GM18951 (cell line): ENCODE measurements around the gene USP49.

Experiments
- POLR2A ChIP-seq: IDR thresholded peaks from 4 replicates; pipeline ENCODE4 v1.6.1; 2011; ENCODE audit warnings: mild to moderate bottlenecking; ENCODE audit not compliant: insufficient read length, insufficient read depth; ENCODE audit errors: extremely low read depth
- in situ Hi-C: fragments of 300-500 bp; cut with MboI; formaldehyde crosslinking; loops from one replicate; pipeline ENCODE4 v1.12.0; 2022; ENCODE audit warnings: low sequenced_read_pairs, mixed read lengths, inconsistent platforms; ENCODE audit not compliant: unreplicated experiment

Gene USP49

DNA sequence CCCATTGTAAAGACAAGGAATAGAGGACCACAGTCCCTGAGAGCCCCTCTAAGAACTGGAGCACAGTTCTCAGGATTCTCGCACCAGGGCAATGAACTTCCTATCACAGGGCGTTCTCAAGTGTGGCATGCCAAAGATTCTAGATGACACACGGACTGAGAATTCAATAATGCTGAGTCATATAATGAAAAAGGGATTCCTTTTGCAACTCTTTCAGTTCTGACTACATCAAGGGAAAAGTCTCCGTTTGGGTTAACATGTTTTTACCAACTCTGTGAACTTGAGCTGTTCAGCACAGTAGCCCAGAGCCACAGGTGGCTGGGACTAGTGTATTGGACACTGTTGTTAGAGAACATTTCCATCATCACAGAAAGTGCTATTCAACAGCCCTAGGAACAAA is 22.4 kb upstream of the USP49 start:
- TF ChIP-seq POLR2A, result no peak
- in situ Hi-C loops, result no loop called here

DNA sequence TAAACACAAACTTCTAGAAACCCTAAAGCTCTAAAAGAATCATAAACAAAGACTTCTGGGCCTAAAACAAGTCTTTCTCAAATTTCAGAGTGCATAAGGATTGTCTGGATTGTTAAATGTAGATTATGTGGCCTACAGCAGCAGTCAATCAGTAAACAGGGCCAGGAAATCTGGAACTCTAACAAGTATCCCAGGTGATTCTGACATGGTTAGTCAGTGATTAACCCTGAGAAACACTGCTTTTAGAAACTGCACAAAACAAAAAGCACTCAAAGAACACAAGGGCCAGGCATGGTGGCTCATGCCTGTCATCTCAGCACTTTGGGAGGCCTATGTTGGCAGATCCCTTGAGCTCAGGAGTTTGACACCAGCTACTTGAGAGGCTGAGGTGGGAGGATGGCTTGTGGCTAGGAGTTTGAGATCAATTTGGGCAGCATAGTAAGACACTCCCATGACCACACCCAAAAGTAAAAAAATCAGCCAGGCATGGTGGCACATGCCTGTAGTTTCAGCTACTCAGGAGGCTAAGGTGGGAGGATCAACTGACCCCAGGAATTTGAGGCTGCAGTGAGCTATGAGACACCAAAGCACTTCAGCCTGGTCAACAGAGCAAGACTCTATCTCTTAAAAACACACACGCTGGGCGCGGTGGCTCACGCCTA is 19.8 kb upstream of the USP49 start:
- TF ChIP-seq POLR2A, result no peak
- in situ Hi-C loops, result no loop called here

DNA sequence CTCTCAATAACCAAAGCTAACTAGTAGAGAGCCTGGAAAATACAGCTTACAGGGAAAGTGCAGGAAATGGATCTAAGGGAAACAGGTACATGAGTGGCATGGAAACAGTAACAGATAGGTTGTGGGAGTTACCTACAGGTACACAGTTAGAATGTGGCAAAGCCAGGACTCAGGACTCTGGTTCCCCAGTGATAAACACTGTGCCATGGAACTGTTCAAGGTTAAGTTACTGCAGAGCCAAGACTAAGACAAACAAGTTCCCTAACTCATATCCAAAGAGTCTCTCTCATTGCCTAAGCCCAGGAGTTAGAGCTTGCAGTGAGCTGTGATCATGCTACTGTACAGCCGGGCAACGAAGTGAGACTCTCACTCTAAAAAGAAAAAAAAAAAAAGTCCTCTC is 19.2 kb upstream of the USP49 start:
- in situ Hi-C loops, result no loop called here
- TF ChIP-seq POLR2A, result no peak

DNA sequence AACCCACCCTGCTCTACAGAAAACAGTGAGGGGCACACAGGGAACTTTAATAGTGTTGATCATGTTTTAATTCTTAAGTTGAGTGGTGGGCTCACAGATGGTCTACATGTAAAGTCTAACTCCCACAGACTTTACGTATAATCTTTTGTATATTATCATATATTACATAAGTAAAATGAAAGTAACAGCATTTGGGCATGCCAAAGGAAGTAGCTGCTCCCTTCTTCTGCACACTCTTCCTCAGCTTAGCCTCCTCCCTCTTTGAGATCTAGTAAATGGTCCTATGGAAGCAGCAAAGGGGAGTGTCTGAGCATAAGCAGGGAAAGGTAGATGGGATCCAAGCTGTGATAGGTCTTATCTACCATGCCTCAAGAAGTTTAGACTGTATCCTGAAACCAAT is 14.6 kb upstream of the USP49 start:
- TF ChIP-seq POLR2A, result no peak
- in situ Hi-C loops, result loop anchor here (10.0 kb wide), 1 partner anchor 125 kb away; no protein-coding TSS in a partner anchor

DNA sequence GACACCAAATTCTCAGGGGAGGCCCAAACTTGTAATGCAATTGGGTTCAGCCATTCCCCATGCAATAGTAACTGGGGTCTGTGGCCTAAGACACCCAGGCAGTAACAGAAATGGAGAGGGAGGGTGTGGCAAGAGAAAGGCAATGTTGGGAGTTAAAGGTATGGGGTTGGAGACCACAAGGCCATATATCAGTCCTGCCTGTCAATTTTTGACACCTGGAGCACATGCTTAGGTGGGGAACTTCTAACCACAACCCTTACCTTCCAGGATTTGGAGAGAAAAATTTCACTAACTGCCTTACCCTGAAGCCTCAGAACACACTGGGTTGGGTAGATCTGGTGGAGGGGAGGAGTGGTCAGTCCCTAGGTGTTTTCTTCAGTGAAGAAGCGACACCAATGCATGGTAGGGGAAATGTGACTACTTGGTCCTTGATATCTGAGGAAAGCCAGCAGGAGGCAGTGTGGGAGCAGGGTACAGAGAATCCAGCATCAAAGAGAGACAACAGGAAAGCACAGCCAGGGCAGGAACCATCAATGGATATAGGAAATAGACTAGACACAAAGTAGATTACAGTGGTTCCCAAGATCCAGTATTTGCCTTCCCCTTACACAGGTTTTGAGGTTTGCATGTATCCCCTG is 6.8 kb upstream of the USP49 start:
- in situ Hi-C loops, result loop anchor here (10.0 kb wide), 1 partner anchor 133 kb away; no protein-coding TSS in a partner anchor
- no peak for TF ChIP-seq POLR2A

DNA sequence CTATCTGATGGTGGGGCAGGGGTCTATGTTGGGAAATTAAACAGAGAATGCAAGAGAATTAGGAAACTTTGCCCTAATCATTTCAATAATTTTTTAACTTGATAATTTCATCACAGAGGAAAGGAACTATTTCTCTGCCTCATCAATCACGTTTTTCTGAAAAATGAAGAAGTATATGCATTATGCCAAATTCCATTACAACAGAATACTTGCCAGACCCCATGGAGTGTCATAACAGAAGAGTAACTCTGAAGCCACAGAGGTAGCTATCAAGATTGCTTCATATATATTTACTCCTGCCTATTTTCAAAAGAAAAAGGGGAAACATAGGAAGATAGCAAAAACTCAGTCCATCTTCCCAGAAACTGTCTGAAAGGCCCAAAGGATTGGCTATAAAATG is 5.7 kb upstream of the USP49 start:
- in situ Hi-C loops, result loop anchor here (10.0 kb wide), 1 partner anchor 134 kb away; no protein-coding TSS in a partner anchor
- TF ChIP-seq POLR2A, result no peak

DNA sequence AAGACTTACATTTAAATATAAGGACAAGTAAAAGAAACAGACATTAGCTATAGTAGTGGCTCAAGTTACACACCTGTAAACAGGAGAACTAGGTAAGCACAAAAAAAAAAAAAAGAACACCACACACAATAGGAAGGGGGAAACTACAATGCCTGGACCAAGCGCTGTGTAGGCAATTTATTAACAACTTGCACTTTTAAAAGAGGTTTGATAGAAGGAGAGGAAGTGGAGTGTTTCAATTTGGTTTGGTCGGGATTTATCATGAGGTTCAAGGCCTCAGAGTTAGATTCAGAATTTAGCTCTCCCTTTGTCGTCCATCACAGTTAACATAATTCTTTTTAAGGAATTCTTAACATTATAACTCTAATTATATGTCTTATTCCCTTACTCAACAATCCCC is 1.1 kb upstream of the USP49 start:
- TF ChIP-seq POLR2A, result no peak
- in situ Hi-C loops, result no loop called here

DNA sequence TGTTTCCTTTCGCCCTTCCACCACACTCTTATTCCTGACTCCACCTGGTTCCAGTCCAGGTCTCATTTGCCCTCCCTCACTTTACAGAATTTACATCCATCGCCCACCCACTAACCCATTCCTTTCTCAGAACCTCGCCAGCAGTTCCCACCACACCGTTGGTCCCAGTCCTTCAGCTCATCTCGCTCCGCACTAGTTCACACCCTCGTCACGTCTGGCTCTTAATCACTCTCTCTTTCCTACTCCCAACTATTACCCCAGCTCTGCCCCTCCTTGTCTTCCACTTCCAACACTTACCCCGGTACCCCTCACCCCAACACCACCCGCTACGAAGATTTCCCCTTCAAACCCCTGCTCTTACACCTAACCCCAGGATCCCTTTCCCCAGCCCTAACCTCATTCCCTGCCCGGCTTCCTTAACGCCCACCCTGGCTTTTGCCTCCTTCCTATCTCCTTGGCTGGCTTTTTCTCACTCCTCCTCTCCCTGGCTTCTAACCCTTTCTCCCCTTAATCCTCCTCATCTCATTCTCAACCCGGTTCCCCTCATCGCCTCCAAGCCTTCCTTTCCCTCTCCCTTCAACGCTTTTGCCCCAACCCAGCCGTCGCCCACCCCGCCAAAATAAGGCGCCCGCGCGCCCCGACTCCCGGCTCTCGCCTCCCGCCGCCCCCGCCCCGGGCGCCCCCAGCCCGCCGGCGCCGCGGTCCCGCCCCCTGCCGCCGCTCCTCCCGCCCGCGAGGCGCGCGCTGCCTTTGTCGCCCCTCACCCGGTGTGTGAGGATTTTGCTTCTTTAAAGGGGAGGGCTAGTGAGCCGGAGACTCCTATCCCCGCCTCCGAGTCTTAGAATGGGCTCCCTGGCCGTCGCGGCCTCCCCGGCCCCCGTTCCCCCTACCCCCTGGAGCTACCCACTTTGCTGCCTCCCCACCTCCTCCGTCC is 542 bp downstream of the USP49 start:
- in situ Hi-C loops, result no loop called here
- TF ChIP-seq POLR2A, result no peak

DNA sequence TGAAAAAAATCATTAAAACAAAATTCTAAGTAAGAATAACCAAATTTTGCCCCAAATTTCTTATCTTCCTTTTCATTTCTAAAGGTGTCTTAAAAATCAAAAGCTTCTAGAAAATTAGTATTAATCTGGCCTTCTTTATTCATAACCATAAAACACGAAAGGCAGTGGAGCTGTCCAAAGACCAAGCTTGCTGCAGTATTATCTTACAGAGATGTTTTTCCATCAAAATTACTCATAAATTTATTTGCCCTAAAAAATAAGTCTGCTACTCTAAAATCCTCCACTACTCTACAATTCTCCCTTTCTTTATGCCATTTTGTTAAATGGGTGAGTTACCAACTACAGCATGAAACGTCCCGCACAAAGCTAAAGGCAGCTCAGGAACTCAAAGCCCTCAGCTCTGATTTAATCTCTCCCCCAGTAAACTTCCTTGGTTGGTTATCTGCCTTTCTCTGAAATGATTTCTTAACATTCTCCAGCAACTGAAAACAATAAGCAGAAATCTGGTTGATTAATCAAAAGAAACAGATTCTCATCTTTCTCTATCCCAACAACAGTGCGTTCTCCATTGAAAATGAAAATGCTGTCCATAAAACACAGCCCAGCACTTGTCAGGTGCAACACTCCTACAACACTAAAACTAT is 2.1 kb downstream of the USP49 start:
- TF ChIP-seq POLR2A, result no peak
- in situ Hi-C loops, result no loop called here

DNA sequence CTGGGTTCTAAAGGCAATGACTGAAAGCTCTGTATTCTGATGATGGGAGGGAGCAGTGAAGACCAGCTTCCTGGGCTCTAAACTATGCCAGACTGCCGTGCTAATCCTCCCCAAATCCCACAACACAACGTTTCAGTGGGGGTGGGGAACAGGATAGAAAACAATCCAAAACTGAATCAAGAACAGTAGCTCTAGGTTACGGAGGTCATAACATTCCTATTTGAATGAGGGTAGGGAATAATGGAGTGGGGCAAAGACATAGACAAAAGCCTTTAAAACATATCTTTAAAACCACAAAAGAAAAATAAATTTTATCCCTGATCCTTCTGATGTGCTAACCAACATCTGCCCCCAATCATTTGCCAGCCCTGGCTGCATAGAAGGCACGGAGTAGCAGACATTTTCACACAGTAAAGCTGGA is 7.8 kb downstream of the USP49 start:
- TF ChIP-seq POLR2A, result no peak
- in situ Hi-C loops, result no loop called here

DNA sequence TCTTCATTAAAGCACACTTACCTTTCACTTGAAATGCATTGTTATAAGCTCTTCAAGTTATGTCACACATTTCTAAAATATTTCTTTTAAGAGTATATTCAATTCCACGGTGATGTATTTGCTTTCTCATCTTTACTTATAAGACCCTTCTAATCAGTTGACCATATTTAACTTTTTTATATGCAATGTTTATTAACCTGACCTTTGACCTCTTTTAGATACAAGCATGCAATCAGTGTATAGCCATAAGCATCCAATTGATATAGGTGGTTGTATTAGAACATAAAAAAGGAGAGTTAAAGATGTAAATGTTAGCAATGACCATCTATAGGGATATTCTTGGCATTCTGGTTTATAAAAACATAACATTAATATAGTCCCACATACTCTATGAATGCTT is 9.2 kb downstream of the USP49 start:
- TF ChIP-seq POLR2A, result no peak
- in situ Hi-C loops, result no loop called here

DNA sequence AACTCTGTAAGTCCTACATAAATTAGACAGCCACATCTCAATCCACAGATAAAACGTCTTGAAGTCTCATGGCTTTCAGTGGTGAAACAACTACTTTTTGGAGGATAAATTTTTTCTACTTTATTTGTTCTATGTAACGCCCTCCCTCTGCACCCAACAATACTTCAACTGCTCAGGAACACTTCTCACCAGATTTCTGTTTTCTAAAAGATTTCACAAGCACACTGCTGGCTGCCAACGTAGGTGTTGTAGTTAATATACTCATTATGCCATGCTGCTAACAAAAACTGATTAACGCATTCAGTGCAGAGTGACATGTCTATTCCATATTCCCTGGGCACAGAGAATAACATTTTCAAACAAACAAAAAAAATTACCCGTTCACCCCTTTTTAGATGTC is 10.2 kb downstream of the USP49 start:
- TF ChIP-seq POLR2A, result no peak
- in situ Hi-C loops, result no loop called here

DNA sequence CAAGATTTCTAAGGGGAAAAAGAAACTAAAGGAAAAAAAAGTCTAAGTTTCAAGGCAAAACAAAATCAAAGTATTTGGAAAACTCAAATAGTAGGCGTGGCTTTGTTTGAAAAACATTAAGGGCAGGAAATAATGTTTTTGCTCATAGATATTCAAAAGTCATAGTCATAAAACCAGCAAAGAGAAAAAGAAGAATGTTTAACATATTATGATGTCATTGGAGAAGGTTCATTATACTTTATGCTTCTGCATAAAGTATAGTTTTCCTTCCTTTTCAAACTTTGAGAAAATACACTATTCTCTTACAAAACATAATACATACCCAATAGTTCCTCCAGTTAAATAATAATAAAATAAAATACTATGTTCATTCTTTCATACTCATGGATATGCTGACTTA is 13.7 kb downstream of the USP49 start:
- in situ Hi-C loops, result no loop called here
- TF ChIP-seq POLR2A, result no peak
